OCI-LY3 (cell line): ENCODE measurements around the gene GAS1.

ENCODE experiments used
- CTCF ChIP-seq: fragments of 200-600, 300-600 bp; sonication (generic); IDR thresholded peaks from 2 replicates; pipeline ENCODE4 v1.5.1; 2014; ENCODE audit warnings: antibody characterized with exemption, low read length, low read depth
- EZH2phosphoT487 ChIP-seq: fragments of 200-600 bp; shearing (Covaris generic); IDR thresholded peaks from 2 replicates; pipeline ENCODE4 v1.6.1; 2018; ENCODE audit warnings: antibody characterized with exemption, mixed run types, low read depth

GRCh38 chr9:86974421-86974820 is 27.1 kb upstream of the GAS1 start:
- no peak for TF ChIP-seq CTCF
- TF ChIP-seq EZH2phosphoT487 = no peak
